Activated T-helper 1 cell treated with anti-CD3 and anti-CD28 coated beads, Interleukin-2, amount 50 U/mL, for 16 hours (primary cell): ENCODE measurements around the gene CNPY1.

Source experiments
- DNase-seq, 2 donors: peaks; one replicate each; pipeline ENCODE4 v3.0.0-alpha.2; 2020; ENCODE audit warnings: low read depth in 1 of 2, low spot score in 1 of 2

CNPY1 gene

GRCh38 chr7:155469311-155470185 lies 76.8 kb downstream of the CNPY1 start:
- DNase-seq: no peak

- no peak for DNase-seq
Measured at GRCh38 chr7:155468785-155469148, 77.6 kb downstream of the CNPY1 start.

- DNase-seq: no peak
Measured at GRCh38 chr7:155467846-155468784, 78.2 kb downstream of the CNPY1 start.

- DNase-seq: no peak
Measured at GRCh38 chr7:155466814-155467733, 79.3 kb downstream of the CNPY1 start.

DNA sequence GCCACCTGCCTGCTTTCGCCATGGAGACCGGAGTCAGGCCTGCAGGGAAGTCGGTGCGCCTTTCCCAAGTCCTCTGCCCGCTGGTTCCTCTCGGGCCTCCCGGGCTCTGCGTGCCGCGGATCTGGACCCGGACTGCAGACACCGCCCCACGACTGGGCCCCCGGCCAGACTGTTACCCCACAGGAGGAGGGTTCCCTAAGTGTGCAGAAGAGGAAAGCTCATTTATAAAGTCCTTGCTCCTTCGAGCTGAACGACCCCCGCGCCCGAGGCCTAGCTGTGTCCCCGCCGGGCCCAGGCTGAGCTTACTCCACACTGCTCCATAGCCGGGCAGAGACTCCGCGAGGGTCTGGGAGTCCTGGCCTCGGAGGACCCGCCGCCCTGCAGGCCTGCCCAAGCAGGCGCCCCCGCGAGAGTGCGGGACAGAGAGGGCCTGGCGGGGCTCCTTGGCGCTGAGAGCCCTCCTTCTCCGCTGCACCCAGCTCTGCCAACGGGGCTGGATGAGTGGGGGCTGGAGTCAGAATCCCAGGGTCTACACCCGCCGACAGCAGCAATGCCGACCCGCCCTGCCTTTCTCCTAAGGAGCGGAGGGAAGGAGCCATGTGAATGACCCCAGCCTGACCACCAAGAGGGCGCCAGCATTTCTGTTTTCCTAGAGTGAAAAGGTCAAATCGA lies 80.1 kb downstream of the CNPY1 start:
- no peak for DNase-seq

- DNase-seq: no peak
Measured at GRCh38 chr7:155465761-155466141, 80.6 kb downstream of the CNPY1 start.

DNA sequence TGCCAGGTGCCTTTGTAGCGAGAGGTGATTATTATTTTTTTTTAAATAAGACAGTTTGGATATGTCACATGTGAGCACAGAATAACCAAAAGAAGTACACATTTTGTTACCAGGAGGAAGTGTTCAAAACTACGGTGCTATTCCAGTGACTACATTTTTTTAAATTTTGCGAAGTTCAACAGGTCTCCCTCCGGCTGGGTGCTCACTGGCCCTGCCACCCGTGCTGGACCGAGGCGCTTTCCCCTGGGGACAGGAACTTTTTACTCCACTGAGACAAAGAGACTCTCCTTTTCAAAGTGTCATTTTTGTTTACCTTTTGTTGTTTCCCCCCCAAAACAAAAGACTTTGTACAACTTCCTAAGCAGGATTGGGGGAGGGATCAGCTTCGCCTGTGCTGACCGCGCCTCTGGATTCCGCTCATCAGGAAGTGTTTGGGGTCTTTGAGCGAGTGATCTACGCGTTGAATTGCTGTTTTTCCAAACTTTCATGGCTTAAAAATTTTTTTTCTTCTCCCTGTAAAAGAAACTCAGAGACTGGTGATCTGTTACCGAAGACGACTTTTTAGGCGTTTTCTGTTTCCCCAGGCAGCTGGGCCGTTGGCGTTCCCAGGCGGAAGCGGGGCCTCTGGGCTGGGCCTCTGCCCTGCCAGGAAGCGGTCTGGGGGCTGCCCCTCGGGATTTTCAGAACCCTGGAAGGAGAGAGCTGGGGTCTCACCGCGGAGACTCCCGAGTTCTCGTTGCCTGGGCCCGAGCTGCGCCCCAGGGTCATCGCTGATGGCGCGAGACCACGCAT lies 81.2 kb downstream of the CNPY1 start:
- no peak for DNase-seq

DNA sequence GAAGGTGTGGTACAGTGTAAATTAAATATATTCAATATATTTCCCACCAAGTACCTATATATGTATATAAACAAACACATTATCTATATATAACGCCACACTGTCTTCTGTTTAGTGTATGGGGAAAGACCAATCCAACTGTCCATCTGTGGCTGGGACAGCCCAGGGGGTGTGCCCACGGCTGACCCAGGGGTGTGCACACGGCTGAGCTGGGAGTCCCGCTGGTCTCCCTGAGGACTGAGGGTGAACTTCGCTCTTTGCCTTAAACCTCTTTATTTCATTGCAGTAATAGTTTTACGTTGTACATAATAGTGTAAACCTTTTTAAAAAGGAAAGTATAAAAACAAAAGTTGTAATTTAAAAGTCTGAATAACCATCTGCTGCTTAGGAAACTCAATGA lies 82.2 kb downstream of the CNPY1 start:
- no peak for DNase-seq

- no peak for DNase-seq
Measured at GRCh38 chr7:155463114-155463811, 83.1 kb downstream of the CNPY1 start.

GRCh38 chr7:155462163-155462735 lies 84.1 kb downstream of the CNPY1 start:
- DNase-seq: no peak

DNA sequence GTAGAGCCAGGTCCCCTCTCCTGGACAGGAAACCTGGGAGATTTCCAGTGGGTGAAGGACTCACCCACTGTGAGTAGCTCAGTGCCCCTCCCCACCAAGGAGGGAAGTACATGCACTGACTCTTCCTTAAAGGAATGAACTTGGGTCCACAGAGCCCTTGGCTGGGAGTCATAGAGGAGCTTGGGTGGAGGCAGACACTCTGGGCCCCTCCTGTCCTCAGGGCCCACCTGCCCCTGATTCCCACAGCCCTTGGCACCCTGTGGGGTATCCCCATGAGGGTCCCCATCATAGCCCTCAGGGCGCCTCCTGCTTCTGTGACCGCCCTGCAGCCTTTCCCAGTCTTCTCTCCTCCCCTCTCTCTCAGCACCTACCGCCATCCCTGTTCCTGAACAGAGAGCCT lies 84.7 kb downstream of the CNPY1 start:
- no peak for DNase-seq

DNA sequence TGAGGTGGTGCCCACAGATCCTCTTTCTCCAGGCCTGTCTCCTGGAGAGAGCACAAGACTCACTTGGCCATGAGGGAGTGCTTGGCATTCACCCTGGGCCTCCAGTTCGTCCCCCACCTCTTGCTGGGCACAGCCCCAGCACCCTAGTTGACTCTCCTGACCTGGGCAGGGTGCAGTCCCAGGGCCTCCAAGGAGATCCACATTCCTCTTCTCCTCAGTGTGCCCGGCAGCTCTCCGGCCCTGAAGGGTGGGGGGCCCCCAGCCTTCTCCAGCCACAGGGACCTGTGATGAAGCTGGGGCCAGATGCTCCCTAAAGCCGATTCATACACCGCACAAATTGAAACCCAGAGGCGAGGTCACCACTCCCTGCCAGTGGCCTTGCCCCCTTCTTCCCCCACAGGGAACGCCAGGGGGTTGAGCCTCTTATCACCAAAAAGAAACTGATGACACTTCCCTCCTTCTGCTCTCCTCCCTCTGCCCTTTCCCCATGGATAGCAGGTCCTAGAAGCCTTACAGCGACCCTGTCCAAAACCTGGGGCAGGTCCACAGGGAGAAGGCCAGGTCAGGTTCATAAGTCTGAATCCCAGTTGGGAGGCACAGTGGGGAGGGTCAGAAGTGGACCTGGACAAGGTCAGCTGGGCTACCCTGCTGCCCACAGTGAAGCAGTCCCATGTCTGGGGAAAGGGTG lies 85.3 kb downstream of the CNPY1 start:
- DNase-seq: no peak

- DNase-seq: no peak
Measured at GRCh38 chr7:155459700-155460461, 86.5 kb downstream of the CNPY1 start.

GRCh38 chr7:155458878-155459699 lies 87.3 kb downstream of the CNPY1 start:
- no peak for DNase-seq

DNA sequence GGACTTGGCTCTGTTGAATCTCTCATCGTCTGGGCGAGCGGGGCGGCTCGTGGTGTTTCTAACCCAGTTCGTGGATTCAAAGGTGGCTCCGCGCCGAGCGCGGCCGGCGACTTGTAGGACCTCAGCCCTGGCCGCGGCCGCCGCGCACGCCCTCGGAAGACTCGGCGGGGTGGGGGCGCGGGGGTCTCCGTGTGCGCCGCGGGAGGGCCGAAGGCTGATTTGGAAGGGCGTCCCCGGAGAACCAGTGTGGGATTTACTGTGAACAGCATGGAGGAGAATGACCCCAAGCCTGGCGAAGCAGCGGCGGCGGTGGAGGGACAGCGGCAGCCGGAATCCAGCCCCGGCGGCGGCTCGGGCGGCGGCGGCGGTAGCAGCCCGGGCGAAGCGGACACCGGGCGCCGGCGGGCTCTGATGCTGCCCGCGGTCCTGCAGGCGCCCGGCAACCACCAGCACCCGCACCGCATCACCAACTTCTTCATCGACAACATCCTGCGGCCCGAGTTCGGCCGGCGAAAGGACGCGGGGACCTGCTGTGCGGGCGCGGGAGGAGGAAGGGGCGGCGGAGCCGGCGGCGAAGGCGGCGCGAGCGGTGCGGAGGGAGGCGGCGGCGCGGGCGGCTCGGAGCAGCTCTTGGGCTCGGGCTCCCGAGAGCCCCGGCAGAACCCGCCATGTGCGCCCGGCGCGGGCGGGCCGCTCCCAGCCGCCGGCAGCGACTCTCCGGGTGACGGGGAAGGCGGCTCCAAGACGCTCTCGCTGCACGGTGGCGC lies 88.1 kb downstream of the CNPY1 start, which contains the start of gene EN2:
Gene EN2, plus strand, starts transcription at position 19 of the 767 bp plus-strand sequence. Its CDS starts 249 bp downstream, at position 268.
- DNase-seq: no peak
